Central memory CD4-positive, alpha-beta T cell (primary cell): ENCODE results near the gene HCN3.
"Not testable (repeated sequence)": the region's sequence is repeated elsewhere in the genome, so short reads cannot be mapped to it uniquely, and the experiment has no call there.

ENCODE experiments used
- DNase-seq: peaks from one replicate; pipeline ENCODE4 v3.0.0; 2022

The HCN3 gene

DNA sequence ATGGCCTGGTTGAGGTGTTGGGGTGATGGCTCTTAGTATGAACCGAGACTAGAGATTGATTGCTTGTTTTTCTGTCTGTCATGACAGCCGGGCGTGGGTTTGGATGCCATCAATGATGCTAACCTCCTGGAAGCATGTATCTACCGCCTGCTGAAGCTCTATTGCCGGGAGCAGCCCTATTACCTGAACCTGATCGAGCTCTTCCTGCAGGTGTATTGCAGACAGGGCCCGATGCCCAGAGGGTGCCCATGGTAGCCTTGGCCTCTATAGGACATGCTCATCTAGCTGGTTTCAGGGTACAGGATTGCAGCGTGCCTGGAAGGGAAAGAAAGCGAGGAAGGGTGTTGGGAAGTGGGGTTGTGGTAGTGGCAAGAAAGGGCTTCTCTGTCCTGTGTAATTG is 40.8 kb downstream of the HCN3 start:
- no peak for DNase-seq

DNA sequence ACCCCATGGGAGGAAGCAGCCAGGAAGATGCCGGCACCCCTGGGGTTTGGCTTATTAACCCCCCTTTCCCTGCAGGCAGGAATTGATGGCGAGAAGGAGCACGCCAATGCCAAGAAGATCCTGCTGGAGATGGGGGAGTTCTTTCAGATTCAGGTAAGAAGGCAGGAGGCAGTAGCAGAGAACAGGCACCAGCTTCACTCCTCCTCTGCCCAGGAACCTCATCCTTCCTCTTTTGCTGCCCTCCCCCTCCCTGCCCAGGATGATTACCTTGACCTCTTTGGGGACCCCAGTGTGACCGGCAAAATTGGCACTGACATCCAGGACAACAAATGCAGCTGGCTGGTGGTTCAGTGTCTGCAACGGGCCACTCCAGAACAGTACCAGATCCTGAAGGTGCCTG is 42.3 kb downstream of the HCN3 start:
- DNase-seq, result no peak

DNA sequence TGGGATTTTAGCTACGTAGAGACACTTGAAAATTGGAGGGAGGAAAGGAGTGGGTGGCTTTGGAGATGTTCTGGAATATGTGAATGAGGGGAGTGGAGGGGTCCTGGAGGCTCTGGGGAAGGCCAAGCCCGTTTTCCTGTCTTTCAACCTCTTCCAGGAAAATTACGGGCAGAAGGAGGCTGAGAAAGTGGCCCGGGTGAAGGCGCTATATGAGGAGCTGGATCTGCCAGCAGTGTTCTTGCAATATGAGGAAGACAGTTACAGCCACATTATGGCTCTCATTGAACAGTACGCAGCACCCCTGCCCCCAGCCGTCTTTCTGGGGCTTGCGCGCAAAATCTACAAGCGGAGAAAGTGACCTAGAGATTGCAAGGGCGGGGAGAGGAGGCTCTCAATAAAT is 43.0 kb downstream of the HCN3 start:
- no peak for DNase-seq

DNA sequence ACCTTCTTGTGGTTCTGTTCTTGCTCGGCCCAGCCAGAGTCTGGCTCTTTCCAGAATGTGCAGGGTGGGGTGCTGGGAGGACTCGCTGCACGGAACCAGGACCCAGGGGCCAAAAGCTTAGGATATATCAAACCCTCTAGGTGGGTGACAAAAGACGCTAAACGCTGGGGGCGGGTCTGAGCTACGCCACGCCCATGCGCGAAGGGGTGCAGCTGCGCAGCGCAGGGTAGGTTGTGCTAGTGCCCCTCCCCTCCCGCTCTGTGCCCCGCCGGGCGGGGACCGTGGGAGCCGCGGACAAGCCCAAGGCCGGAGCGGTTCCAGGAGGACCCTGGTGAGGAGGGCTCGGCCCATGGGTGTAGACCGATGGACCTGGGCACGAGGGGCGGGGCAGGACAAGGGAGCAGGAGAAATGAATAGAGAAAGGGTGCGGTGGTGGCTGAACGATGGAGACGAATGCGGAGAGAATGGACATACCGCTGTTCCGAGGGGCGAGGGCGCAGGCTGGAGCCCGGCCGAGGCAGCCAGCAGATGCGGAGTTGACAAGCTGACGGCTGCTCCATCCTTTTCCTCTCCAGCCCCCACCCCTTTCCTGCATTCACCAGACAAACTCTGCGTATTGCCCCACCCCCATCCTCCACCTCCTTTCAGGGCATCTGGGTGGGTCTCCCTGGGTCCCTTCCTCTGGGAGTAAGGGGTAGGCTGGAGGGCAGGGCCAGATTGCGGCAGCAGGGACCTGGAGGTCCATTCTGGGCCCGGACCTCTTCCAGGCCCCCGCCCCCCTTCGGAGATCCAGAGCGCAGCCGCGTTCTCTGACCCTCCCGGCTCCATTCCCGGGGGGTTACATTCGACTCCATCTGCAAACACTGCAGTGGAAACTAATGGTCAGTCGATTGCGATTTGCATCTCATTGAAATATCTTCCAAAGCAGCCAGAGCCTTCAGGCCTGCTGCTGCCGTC is 43.7 kb downstream of the HCN3 start, which contains the start of gene RUSC1:
RUSC1 (plus strand) TSS at position 234 of the 957 bp plus-strand sequence. CDS start 880 bp downstream, outside the sequence.
- peak; percentile 62 for DNase-seq

DNA sequence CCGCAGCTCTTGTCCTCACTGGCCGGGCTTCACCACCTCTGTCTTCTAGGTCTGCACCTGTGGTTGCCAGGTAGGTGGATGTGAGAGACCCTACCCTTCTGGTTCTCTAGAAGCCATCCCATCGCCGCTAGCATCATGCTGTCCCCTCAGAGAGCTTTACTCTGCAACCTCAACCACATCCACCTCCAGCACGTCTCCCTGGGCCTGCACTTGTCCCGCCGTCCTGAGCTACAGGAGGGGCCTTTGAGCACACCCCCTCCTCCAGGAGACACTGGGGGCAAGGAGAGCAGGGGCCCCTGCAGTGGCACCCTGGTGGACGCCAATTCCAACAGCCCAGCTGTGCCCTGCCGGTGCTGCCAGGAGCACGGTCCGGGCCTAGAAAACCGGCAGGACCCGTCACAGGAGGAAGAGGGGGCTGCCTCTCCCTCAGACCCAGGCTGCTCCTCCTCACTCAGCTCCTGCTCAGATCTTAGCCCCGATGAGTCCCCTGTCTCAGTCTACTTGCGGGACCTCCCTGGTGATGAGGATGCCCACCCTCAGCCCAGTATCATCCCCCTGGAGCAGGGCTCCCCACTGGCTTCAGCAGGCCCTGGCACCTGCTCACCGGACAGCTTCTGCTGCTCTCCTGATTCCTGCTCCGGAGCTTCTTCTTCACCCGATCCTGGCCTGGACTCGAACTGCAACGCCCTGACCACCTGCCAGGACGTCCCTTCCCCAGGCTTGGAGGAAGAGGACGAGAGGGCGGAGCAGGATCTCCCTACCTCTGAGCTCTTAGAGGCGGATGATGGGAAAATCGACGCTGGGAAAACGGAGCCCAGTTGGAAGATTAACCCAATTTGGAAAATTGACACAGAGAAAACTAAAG is 44.6 kb downstream of the HCN3 start:
- DNase-seq, result no peak

DNA sequence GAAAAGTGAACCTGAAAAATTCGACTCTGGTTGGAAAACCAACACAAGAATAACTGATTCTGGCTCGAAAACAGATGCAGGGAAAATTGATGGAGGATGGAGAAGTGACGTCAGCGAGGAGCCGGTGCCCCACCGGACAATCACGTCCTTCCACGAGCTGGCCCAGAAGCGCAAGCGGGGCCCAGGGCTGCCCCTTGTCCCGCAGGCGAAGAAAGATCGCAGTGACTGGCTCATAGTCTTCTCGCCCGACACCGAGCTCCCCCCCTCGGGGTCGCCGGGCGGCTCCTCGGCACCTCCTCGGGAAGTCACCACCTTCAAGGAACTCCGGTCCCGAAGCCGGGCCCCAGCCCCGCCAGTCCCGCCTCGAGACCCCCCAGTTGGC is 45.3 kb downstream of the HCN3 start:
- DNase-seq, result no peak

DNA sequence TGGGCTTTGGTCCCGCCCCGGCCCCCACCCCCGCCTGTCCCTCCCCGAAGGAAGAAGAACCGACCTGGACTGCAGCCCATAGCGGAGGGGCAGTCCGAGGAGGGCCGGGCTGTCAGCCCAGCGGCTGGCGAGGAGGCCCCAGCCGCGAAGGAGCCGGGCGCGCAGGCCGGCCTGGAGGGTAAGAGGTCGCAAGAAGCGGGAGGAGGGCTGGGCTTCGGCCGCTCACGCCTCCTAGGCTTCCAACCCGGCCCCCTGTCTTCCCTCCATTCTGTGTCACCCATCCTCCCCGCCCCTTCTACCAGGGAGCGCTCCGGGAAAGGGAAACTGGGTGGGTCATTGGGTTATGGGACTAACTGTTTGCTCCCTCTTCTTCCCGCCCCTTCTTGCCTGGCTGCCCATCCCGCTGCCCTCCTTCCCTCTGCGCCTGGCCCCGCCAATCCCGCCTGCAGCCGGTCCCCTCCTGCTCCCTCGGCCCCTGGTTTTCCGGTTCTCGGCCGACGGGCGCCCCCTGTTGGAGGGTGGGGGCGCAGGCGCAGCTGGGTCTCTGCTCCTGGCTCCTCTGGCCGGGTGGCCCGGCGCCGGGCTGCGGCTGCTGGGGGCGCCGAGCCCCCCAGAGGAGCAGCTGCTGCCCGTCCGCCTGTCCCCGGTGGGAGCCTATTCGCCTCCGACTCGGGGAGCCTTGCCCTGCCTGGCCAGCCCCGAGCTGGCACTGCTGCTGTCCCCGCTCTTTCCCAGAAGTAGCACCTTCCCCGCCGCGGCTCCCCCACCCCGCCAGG is 45.9 kb downstream of the HCN3 start:
- peak; percentile 79 for DNase-seq

DNA sequence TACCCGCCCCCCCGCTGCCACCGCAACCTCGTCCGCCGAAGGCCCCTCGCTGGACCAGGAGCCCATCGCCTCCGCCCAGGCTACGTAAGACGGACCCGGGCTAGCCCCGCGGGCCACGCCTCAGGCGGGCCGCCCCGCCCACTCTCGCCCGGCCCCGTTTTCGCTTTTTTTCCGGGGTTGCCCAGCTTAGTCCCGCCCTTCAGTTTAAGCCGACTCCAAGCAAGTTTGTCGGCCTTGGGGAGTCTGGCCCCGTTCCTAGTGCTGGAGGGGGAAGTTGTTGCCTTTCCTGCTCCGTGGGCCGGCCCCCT is 46.4 kb downstream of the HCN3 start:
- peak; percentile 71 for DNase-seq

DNA sequence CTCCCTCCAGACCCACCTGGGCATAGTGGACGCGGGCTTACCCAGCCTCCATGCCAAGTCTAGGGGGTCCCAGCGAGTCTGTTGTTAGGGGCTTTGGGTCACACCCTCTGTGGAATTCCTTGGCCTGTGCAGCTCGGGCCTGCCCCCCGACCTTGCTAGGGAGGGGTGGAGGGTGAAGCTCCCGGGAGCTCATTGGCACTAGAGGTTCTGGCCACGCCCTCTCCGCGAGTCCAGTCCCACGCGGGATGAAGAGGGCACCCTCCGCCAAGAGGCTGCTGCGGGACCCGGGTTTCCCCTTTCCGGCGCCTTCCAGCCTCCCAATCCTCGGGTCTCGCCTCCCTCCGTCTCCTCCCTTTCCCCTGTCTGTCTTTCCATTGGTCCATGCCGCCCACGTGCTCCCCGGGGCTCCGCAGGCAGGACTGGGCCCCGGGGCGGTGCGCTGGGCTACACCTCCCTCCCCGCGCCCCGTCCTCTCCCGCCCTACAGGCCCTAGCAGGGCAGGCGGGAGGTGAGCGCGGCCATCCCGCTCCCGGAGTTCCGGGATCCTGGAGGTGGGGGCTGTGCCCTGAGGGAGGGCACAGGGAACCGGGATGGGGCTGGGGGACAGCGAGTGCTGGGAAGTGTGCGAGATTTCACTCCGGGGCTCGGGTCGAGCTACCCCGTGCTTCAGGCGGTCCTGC is 46.9 kb downstream of the HCN3 start:
- DNase-seq, result peak; percentile 85

DNA sequence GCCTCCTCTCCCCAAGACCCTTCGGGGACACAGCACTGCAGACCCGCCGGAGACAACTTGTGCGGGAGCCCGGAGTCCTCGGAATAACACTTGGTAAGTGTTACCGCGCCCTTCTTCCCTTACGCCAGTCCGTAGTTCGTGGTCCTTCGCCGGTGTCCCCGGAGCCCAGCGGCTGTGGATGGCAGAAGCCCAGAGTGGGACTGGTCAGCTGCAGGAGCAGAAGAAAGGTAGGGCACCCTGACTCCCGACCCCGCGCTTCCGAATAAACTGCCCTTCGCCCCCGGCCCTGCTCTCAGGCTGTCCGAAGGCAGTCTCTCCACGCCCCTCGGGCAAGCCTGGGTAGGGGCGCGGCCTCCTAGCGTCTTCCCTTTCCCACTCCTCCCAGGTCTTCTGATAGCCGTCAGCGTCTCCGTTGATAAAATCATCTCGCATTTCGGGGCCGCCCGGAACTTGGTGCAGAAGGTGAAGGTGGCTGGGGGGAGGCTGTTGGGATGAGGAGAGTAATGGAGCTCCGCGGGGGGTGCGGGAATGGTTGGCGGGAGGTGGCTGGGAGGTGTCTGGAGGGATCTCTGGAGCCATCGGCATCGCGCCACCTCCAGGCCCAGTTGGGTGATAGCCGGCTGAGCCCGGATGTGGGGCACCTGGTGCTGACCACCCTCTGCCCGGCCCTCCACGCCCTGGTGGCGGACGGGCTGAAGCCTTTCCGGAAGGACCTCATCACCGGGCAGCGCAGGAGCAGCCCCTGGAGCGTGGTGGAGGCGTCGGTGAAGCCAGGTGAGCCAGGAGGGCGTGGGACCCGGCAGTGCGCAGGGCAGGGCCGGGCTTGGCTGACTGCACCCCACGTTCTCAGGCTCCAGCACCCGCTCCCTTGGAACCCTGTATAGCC is 47.7 kb downstream of the HCN3 start:
- no peak for DNase-seq

DNA sequence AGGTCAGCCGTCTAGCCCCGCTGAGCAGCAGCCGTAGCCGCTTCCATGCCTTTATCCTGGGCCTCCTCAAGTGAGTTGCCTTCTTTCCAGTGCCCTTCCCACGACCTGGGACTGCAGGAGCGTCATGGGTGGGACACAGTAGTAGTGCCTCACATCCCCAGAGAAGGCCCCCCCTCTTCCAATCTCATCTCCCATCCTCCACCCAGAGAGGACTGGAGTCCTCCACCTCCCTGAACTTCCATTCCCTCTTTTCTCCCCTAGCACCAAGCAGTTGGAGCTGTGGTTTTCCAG is 48.3 kb downstream of the HCN3 start:
- no peak for DNase-seq

DNA sequence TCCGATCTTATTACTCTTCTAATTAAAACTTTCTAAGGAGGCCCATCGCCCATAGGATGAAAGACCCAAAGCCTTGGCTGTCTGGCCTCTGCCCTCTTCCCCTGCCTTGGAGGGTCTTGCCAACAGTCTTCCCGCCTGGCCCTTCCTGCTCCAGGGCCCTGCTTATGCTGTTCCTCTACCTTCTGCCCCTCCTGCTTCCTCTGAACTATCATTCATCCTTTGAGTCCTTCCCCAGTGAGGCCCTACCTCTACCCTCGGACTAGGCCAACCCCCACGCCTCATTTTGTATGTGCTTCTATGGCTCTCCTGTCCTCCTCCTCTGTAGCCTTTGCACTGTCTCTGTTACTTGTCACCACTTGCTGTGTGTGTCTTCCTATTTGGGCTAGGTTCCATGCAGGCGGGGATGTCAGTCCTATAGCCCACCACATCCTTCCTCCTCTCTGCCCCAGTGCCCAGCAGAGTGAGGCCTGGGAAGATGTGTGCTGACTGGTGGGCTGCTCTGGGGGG is 48.8 kb downstream of the HCN3 start:
- no peak for DNase-seq

DNA sequence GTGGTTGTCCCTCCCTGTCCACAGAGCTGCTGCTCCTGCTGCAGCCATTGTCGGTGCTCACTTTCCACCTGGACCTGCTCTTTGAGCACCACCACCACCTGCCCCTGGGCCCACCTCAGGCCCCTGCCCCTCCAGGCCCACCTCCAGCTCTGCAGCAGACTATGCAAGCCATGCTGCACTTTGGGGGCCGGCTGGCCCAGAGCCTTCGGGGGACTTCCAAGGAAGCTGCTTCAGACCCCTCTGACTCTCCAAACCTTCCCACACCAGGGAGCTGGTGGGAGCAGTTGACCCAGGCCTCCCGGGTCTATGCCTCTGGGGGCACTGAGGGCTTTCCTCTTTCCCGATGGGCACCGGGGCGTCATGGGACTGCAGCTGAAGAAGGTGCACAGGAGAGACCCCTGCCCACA is 49.4 kb downstream of the HCN3 start:
- no peak for DNase-seq

DNA sequence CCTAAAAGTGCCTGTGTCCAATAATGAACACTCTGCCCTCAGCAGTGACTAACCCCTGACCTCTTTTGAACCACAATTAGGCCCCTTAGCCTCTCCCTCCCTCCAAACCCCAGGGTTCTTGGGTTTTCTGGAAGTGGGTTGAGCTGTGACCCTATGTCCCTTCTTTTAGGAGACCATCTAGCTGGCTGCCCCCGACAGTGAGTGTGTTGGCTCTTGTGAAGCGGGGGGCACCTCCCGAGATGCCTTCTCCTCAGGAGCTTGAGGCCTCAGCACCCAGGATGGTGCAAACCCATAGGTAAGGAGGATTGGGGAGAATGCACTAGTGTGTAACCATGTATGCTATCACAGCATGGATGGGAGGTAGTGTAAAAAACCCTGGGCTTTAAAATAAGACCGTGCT is 50.7 kb downstream of the HCN3 start:
- no peak for DNase-seq

DNA sequence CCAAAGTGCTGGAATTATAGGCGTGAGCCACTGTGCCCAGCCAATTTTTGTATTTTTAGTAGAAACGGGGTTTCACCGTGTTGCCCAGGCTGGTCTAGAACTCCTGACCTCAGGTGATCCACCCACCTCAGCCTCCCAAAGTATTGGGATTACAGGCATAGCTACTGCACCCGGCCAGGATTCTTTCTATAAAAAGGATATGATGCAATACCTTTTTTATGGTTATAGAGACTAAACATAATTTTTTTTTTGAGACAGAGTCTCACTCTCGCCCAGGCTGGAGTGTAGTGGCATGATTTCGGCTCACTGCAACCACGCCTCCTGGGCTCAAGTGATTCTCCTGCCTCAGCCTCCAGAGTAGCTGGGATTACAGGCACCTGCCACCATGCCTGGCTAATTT is 51.6 kb downstream of the HCN3 start:
- not testable (repeated sequence) for DNase-seq

DNA sequence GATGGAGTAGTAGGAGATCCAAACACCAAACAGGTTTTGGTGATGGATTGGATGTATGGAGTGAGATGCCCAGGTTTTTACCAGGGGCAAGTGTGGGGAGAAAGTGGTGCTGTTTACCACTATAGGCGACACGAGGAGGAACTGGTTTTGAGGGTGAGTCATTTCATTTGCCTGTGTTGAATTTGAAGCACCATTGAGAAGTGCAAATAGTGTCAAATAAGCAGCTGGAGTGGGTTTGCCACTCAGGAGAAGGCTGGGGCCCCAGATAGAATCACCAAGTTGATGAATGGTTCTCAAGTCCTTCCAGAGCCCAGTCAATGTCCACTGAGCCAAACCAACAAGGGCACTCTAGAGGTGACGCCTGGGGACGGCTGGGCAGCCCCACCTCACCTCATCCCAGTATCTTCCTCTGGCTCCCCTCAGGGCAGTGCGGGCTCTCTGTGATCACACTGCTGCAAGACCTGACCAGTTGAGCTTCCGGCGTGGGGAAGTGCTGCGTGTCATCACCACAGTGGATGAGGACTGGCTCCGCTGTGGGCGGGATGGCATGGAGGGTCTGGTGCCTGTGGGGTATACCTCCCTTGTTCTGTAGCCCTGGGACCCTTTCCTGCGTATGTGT is 52.8 kb downstream of the HCN3 start:
- DNase-seq, result no peak

DNA sequence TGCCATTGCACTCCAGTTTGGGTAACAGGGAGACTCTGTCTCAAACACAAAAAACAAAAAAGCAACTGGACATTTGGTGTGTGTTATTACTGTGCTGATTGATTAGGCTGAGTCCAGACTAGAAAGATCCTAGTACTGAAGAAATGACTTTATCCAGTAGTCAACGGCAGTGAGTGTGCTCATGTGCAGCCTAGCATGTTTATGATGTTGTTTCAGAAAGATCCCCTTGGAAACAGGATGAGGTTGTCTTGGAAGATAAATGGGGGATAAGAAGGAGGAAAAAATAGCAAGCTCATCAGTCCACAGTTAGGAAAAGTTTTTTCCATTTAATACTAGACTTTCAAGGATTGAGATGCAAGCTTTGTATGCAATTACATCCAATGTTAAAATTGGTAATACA is 57.7 kb downstream of the HCN3 start:
- DNase-seq, result no peak
